HG02852 (cell line): ENCODE measurements around the gene CNNM3.
A peak's percentile ranks its signal among the peaks of the same experiment; 100 is the strongest.
"Not testable (repeated sequence)": the region's sequence is repeated elsewhere in the genome, so short reads cannot be mapped to it uniquely, and the experiment has no call there.

Experiments
- ATAC-seq: cut with Tn5 transposase; IDR thresholded peaks from one replicate; pipeline ENCODE4 v1.9.1; 2021; ENCODE audit warnings: mild to moderate bottlenecking, moderate library complexity; ENCODE audit not compliant: unreplicated experiment

The CNNM3 gene

DNA sequence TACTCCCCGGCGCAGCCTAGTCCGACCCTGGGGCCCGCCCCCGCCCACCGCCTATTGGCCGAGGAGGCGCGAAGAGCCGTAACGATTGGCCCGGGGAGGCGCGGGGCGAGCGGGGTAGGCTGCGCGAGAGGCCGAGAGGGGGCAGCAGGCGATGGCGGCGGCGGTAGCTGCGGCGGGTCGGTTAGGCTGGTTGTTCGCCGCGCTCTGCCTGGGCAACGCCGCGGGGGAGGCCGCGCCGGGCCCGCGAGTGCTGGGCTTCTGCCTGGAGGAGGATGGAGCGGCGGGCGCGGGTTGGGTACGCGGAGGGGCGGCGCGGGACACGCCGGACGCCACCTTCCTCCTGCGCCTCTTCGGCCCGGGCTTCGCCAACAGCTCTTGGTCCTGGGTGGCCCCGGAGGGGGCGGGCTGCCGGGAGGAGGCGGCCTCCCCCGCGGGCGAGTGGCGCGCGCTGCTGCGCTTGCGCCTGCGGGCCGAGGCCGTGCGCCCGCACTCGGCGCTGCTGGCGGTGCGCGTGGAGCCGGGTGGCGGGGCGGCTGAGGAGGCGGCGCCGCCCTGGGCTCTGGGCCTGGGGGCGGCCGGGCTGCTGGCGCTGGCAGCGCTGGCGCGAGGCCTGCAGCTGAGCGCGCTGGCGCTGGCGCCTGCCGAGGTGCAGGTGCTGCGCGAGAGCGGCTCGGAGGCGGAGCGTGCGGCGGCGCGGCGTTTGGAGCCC is at the start of gene CNNM3:
TSS of gene CNNM3 (plus strand) at position 142 of the 709 bp plus-strand sequence. CDS start at position 152, 10 bp downstream.
- peak; percentile 91 for ATAC-seq

DNA sequence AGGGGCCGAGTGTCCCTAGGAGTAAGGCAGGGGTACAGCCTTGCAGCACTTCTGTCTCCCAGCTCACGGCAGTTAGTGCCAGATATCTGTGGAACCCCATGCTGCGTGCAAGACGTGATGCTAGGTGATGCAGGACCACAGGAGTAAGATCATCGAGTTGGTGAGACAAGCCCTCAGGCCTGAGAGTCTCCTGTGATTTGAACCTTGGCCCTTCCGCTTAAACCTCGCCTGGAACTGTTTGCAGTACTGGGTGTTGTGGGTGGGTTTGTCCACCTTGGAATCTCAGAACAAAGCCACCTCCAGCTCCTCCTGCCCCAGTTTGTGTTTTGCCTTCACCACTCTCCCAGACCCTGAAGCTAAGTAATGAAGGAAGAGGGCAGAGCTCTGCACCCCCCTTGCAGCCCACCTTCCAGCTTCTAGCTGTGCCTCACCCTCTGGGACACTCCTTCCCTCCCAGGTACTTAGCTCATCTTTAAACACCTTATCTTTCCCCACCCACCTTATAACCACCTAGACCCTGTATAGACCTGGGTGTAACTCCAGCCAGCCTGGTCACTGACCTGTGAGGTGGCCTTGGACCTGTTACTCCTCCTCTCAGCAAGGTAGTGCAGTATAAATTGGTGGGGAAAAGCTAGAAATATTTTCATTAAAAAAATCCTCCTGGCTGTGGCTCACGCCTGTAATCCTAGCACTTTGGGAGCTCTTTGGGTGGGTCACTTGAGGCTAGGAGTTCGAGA is 48.8 kb upstream of the CNNM3 start:
- no peak for ATAC-seq

GRCh38 chr2:96768083-96768561 is 47.9 kb upstream of the CNNM3 start:
- no peak for ATAC-seq

GRCh38 chr2:96769814-96770213 is 46.3 kb upstream of the CNNM3 start:
- no peak for ATAC-seq

GRCh38 chr2:96770442-96771202 is 45.4 kb upstream of the CNNM3 start:
- ATAC-seq, result no peak

DNA sequence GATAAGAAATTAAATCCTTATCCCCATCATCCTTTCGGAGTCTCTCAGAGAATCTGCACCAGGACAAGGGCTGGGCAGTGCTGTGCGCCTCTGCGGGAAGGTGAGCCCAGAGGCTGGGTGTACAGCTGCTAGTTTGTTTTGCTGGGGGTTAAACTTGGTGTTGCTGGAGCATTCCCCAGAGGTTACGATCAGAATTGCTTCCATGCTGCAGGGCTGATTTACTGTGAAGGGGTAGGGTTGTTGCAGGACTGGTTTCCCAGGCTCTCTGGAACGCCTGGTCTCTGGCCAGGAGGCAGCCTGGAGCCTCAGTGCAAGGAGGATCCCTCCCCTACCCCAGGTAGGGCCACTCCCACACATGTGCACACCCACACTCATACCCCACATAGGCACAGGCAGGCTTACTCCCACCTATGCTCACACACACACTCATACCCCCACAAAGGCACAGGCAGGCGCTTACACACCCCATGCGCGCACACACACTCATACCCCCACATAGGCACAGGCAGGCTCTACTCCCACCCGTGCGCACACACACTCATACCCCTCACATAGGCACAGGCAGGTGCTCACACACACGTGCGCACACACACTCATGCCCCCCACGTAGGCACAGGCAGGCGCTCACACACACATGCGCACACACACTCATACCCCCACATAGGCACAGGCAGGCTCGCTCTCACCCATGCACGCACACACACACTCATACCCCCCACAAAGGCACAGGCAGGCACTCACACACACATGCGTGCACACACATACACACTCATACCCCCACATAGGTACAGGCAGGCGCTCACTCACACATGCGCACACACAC is 44.1 kb upstream of the CNNM3 start:
- ATAC-seq, result no peak

GRCh38 chr2:96772903-96773671 is 43.0 kb upstream of the CNNM3 start:
- peak; percentile 47 for ATAC-seq

- no peak for ATAC-seq
These were observed 42.1 kb upstream of the CNNM3 start for GRCh38 chr2:96773922-96774321.

- no peak for ATAC-seq
These were observed 40.9 kb upstream of the CNNM3 start for GRCh38 chr2:96775160-96775559.

GRCh38 chr2:96783388-96783787 is 32.7 kb upstream of the CNNM3 start:
- no peak for ATAC-seq

DNA sequence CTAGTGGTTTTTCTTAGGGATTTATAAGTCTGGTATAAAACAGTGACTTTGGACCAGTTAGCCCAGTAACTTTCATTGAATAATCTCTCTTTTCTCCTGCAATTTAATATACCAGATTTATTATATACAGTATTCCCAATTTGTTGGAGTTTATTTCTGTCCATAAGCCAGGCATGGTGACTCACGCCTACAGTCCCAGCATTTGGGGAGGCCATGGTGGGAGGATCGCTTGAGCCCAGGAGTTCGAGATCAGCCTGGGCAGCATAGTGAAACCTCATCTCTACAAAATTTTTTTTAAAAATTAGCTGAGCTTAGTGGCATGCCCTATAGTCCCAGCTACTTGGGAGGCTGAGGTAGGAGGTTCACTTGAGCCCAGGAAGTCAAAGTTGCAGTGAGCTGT is 28.7 kb upstream of the CNNM3 start:
- ATAC-seq, result no peak

- no peak for ATAC-seq
These were observed 27.4 kb upstream of the CNNM3 start for GRCh38 chr2:96788442-96789244.

GRCh38 chr2:96789245-96789617 is 26.8 kb upstream of the CNNM3 start:
- no peak for ATAC-seq

DNA sequence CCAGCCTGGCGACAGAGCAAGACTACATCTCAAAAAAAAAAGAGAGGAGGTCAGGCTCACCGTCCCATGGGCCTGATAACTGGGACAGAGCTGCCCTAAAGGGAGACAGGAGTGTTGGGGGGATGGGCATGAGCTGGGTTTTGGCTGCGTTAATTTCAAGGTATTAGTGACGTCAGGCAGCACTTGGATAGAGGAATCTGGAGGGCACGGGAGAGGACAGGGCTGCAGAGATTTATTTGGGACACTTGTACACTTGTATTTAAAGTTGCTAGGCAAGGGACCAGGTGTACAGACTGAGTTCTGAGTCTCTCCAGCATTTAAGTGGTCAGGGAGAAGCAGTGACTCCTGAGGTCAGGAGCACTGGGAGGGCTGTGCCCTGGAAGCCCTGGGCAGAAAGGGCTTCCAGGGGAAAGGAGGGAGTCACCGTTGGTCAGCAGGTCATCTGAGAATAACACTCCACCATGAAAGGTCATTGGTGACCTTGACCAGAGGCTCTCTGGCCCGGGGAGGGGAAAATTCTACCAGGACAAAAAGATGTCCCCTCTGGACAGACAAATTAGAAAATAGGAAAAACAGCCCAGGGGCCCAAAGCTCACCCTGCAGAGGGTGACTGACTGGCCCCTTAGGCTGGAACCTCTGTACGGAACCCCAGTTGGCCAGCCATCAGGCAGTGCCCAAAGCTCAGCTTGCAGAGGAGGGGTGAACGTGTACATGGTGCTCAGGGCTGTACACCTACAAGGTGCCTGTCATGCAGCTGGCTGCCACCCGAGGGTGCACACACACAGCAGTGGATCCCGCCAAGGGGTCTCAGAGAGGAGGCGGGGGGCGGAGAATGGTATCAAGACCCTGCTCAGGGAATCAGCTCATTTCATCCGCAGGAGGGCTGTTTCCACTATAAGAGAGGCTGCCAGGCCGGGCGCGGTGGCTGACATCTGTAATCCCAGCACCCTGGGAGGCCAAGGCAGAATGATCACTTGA is 23.0 kb upstream of the CNNM3 start:
- no peak for ATAC-seq

DNA sequence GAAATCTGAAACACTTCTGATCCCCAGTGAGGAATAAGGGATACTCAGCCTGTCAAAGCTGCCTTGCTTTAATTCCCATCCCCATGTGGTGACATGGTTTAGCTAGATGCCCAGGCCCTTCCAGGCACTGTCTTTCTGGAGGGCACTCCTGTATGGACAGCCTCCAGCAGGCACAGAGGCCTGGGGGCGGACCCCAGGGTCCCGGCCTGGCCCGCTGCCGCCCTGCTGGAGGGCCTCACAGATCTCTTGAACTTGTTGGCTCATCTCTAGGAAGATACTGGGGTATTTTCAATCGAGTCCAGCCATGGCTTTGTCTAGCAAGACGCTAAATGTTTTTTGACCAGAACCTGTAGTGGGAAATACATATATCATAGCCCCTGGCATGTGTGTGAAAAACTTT is 21.0 kb upstream of the CNNM3 start:
- no peak for ATAC-seq

- ATAC-seq, result not testable (repeated sequence)
These were observed 19.6 kb upstream of the CNNM3 start for GRCh38 chr2:96796497-96796896.

DNA sequence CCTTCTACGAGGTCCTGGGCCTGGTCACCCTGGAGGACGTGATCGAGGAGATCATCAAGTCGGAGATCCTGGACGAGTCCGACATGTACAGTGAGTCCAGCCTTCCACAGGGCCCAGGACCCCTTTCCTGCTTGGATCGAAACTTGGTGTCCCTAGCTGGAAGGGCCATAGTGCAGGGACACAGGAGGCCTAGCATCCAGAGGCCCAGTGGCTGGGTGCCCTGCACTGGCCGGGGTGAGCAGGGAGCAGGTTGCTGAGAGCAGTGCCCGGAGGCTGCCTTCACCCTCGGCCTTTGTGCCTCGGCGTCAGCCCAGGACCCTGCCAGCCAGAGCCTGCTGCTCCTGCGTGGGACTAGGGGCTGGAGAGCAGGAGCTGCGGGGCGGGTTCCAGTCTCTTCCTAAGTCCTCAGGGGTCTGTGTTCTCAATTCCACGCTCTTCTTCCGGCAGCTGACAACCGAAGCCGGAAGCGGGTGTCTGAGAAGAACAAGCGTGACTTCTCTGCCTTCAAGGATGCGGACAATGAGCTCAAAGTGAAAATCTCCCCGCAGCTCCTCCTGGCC is 18.9 kb upstream of the CNNM3 start:
- ATAC-seq, result no peak
